Posterior vena cava (tissue), 2 donors: ENCODE results near the gene MRPL30. TPM values are rescaled to one million over a fixed set of nuclear protein-coding genes. Genes with fewer than 3 reads are reported as not detected.
"Not testable (repeated sequence)": the region's sequence is repeated elsewhere in the genome, so short reads cannot be mapped to it uniquely, and the experiment has no call there.

Experiments
- DNase-seq: peaks from one replicate; pipeline ENCODE4 v3.0.0-alpha.2; 2020; ENCODE audit warnings: low spot score
- intact Hi-C, 2 donors: fragments of 100-400 bp; cut with DNase I; formaldehyde crosslinking; loops; one replicate each; pipeline versions ENCODE4 v1.14.1 to v1.14.2; 2022 to 2023
- total RNA-seq, 2 donors: library from RNA; stranded (reverse); fragmentation: NEBNext Ultra II Directional; extraction: Animal tissue kit (Norgen Biotek cat#: 25700); gene quantifications; one replicate each; pipeline ENCODE4 v1.2.1, GENCODE V29; 2021
- donor health status: DM: yes; HTN: yes; CAD: no.
- donor health status: DM: yes; HTN: yes; CAD: no.

The MRPL30 gene
- total RNA-seq, 2 donors from 2014 or later = 19.7 to 22.2 TPM

DNA sequence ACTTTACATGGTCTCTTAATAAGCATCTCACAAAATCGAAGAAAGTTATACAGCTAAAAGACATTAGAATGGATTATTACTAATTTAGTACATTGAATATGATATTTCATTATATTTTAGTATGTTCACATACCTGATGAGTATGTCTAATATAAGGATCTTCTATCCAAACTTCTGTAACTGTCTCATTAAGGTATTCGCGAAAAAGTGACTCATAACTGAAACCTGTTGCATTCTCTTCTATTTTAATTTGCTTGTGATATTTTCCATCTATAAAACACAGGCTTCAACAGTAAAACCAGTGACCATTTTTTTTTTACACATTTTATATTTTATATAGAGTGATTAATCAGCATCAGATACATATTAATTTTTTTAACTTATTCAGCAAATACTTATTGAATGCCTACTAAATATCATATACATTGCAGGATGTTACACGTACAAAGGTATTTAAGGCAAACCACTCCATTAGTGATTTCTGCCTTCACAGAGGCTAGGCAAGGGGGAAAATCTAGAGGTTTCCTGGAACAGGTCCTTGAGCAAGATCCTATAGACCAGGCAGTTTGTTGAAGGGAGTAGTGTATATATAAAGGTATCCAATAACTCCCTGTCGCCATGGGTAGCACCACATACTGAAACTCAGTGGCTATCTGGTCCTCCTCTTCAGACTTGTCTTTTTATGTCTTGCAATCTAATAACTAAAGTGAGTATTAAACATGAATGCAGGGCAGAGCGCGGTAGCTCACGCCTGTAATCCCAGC is 9.4 kb upstream of the MRPL30 start:
- DNase-seq = no peak
- intact Hi-C loops = no loop called here

DNA sequence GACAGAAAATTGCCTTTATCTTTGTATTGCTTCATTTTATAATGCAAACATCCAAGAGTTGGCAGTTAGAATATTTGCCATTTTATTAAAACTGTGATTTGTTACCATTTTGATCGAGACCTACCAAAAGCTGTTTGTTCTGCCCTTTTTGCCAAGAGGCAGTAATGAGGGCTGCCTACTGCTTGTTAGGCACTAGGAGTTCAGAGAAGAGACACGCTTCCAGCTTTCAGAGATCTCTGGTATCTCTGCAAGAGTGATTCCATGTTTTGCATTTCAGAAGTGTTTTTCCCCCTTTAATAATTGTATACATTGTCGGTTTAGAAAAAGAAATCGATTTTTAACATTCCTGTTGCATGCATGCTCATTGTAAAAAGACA is 628 bp downstream of the MRPL30 start:
- intact Hi-C loops = no loop called here
- DNase-seq = no peak

GRCh38 chr2:99183025-99183424 is 2.0 kb downstream of the MRPL30 start:
- DNase-seq = no peak
- intact Hi-C loops = no loop called here

DNA sequence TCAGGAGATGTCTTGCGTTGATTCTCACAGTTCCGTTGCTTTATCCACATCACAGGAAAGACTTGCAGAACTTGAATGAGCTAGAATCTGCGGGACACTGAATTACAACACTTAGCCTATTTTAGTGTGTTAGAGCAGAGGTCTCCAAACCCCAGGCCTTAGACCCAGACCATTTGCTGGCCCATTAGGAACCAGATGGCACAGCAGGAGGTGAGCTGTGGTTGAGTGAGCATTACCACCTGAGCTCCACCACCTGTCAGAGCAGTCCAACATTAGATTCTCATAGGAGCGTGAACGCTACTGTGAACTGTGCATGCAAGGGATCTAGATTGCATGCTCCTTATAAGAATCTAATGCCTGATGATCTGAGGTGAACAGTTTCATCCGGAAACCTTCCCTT is 3.8 kb downstream of the MRPL30 start:
- DNase-seq = no peak
- intact Hi-C loops = no loop called here

- DNase-seq = no peak
- intact Hi-C loops = no loop called here
Measured at GRCh38 chr2:99187011-99187410, 6.0 kb downstream of the MRPL30 start.

- intact Hi-C loops = no loop called here
- no peak for DNase-seq
Measured at GRCh38 chr2:99188357-99188756, 7.4 kb downstream of the MRPL30 start.

GRCh38 chr2:99190548-99190947 is 9.6 kb downstream of the MRPL30 start:
- DNase-seq = no peak
- intact Hi-C loops = no loop called here

DNA sequence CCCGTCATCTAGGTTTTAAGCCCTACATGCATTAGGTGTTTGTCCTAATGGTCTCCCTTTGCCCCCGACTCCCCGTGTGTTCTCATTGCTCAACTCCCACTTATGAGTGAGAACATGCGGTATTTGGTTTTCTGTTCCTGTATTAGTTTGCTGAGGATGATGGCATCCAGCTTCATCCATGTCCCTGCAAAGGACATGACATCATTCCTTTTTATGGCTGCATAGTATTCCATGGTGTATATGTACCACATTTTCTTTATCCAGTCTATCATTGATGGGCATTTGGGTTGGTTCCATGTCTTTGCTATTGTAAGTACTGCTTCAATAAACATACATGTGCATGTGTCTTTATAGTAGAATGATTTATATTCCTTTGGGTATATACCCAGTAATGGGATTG is 11.4 kb downstream of the MRPL30 start:
- DNase-seq, intact Hi-C loops: not testable (repeated sequence)

DNA sequence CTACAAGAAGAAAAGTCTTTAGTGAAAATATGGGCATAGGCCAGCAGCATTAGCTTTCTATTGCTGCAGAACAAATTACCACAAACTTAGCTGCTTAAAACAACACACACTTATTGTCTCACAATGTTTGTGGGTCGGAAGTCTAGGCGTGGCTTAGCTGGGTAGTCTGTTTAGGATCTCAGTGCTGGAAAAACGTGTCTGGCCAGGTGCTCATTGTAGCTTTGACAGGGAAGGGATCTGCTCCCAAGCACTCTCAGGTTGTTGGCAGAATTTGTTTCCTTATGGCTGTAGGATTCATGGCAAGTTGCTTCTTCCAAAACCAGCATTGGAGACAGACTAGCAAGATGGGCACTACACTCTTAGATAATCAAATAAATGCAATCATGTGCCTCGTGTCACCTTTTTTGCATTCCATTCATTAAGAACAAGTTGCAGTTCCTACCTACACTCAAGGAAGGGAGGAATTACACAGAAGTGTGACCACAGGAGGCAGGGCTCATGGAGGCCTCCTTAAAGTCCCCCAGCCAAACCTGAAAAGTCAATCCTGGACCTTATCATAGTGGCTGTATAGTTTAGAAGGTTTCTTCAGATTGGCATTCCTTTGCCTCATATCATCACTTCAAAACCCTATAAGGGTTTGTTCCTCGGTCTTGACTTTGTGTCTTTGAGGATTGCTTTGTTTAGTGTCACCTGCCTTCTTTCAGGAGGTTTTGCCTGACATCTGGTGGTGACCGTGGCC is 17.3 kb downstream of the MRPL30 start:
- intact Hi-C loops = no loop called here
- DNase-seq = no peak

DNA sequence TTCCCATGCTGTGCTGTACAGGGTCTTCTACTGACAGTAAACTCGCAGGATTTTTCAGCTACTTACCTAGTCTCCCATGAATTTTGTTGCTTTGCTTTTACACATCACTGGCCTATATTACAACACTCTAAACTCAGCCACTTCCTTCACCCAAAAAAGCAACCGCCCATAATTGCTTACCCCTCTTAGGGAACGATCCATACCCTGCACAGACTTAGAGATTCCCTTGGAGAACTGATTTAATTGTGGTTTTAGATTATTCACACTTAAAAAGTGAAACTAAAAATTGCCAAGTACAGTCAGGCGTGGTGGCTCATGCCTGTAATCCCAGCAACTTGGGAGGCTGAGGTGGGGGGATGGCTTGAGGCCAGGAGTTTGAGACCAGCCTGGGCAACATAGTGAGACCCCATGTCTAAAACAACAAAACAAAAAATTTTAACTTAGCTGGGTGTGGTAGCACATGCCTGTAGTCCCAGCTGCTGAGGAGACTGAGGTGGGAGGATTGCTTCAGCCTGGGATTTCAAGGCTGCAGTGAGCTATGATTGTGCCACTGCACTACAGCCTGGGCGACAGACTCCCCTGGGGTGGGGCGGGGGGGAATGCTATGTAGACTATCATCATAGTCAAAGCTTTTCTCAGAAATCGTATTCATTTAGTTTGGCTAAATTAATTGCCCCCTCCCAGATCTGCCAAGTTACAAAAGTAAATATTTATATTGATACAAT is 19.3 kb downstream of the MRPL30 start:
- no peak for DNase-seq
- intact Hi-C loops = no loop called here

DNA sequence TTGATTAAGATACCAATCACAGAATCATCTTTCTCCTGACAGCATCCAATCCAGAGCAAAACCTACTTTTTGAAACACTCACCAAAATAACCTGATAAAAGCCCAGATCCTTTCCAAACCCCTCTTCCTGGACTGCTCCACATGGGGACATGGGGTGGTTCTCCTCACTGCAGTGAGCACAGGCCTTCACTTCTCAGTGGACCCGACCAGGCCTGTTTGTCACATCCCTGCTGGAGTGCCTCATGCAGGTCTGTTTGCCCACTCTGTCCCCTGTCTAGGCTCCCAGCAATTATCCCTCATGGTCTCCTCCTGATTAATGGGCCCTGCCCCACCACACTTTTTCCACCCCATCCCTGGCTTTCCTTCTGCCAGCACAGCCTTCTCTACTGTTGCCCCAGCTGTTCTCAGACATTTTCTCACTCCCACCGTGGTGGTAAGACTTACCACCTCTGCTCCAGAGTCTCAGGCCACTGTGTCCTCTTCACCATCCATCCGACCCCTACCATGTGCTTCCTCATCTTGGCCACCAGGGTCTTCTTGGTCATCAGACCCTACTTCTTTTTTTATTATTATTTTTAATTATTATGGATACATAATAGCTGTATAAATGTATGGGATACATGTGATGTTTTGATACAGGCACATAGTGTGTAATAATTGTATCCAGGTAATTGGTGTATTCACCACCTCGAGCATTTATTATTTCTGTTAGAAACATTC is 21.1 kb downstream of the MRPL30 start:
- DNase-seq = no peak
- intact Hi-C loops = no loop called here

GRCh38 chr2:99205491-99205890 is 24.5 kb downstream of the MRPL30 start:
- intact Hi-C loops = loop anchor here in 1 of 2 donors (5.0 kb wide), 1 partner anchor 107 kb away; no protein-coding TSS in a partner anchor
- DNase-seq = no peak

DNA sequence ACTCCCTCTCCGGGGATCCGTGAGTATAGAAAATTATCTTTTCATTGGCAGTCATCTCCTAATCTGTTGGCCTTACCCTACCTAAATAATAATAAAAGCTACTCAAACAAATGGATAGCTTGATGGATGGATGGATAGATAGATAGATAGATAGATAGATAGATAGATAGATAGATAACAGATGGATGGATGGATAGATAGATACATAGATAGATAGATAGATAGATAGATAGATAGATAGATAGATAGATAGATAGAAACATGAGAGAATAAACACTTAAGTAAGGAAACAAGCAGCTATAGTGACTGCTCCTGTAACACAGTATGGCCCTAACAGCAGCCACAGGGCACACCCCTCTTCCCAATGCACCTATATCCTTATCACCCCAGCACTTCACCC is 35.1 kb downstream of the MRPL30 start:
- no peak for DNase-seq
- intact Hi-C loops = no loop called here

DNA sequence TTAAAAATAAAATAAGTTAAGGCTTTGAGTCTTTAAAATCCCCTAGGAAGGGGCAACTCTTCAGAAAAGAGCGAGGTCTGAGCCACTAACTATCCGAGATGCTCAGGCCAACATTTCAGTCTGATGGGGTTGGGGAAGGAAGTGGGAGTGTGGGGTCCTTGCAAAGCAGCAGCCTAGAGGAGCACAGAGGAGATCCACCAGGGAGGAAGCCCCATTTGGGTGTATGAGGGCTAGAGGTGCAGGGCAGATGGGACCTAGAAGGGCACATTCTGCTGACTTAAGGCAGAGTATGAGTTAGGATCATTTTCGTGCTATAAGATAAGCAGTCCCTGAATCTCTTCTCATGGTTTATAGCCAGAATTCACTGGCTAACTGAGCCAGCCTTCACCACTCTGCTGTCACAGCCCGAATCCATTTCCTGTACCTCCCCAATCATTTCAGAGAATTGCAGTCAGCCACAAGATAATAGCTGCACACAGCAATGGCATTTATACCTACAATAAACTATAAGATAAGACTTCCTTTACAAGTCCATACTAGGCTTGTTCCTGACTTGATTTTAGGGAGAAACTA is 37.0 kb downstream of the MRPL30 start:
- intact Hi-C loops = no loop called here
- no peak for DNase-seq

GRCh38 chr2:99233177-99233576 is 52.2 kb downstream of the MRPL30 start:
- DNase-seq, intact Hi-C loops: not testable (repeated sequence)

DNA sequence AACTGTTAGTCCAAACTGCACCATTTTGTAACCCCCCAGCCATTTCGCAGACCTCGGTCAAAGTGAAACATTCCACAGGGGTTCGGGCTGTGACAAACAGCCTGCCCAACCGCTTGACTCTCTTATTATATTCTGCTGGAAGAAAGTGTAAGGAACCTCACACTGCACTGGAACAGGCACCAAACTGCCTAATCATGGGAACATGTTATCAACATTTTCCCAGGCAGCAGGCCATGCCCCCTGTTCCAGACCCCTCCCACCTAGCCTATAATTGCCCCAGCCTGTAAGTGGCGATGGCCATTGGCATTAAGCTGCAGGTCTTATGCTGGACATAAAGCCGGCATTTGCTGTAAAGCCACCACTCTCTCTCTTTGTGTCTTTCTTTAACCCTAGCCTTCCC is 57.6 kb downstream of the MRPL30 start:
- intact Hi-C loops = no loop called here
- no peak for DNase-seq

- intact Hi-C loops = no loop called here
- DNase-seq = no peak
Measured at GRCh38 chr2:99240431-99240830, 59.4 kb downstream of the MRPL30 start.

DNA sequence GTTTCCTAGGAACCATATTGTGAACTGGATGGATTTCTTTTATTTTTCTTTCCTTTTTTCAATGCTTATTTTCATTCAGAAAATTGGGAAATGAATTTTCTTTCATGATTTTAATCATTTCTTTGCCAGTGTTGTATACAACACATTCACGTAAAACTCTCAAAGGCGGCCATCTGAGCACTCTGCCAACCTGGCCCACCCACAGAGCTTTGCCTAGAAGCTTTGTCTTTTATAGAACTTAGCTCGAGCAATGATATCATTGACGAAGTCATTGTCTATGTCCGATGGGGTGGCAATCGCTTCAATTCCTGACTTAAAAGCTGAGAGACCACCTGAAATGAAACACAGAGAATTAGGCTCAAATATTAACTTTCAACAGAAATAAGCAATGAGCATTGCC is 61.2 kb downstream of the MRPL30 start:
- DNase-seq = no peak
- intact Hi-C loops = no loop called here
